HG03571 (cell line): Measurements from ENCODE around the gene NTS.

ENCODE experiments used
- ATAC-seq: cut with Tn5 transposase; IDR thresholded peaks from one replicate; pipeline ENCODE4 v1.9.1; 2021; ENCODE audit not compliant: unreplicated experiment

The NTS gene

GRCh38 chr12:85920324-85920947 lies 46.3 kb downstream of the NTS start:
- no peak for ATAC-seq

GRCh38 chr12:85923767-85924331 lies 49.8 kb downstream of the NTS start:
- no peak for ATAC-seq

GRCh38 chr12:85927166-85927565 lies 53.1 kb downstream of the NTS start:
- no peak for ATAC-seq
